ENCODE measurements around the gene PEAK3.

Gene PEAK3

GRCh38 chr19:2224754-2225349 is 57.1 kb downstream of the PEAK3 start:
- Histone ChIP-seq H3K27ac (no peak overlapping the region), H3K27me3 (replicated peaks) (no peaks in the 10 kb centered on the region), H3K4me3 (ENCODE audit: low read depth, low read length) (no peak overlapping the region), H3K36me3 (replicated peaks) (peaks cover 62% of the 10 kb centered on the region)
- no peak for DNase-seq
- in situ Hi-C loops (cut with HindIII; ENCODE audit: low pct_ligation_motif_present, low sequenced_read_pairs): no loop called here
- TF ChIP-seq CTCF (IDR thresholded peaks at IDR 0.05; ENCODE audit: low read depth, low read length, missing control alignments): no peak
